Gastrocnemius medialis (tissue), 4 donors: ENCODE data around the gene RCN2. TPM values are rescaled to one million over a fixed set of nuclear protein-coding genes. Genes with fewer than 3 reads are reported as not detected.
A peak's percentile ranks its signal among the peaks of the same experiment; 100 is the strongest.

Source experiments
- ATAC-seq, 2 donors: fragments of 150-250 bp; one replicate each; pipeline ENCODE4 v1.9.1; 2016
- DNase-seq, 2 donors: peaks; one replicate each; pipeline ENCODE4 v3.0.0-alpha.2; 2019
- H3K27ac ChIP-seq, 4 donors: fragments of 200-600 bp; sonication (generic); 1 replicate in 1 of 4; 2 replicates in 3 of 4; pipeline ENCODE4 v1.5.1; 2016 to 2018; ENCODE audit warnings: mild to moderate bottlenecking in 2 of 4, moderate library complexity in 1 of 4
- H3K27me3 ChIP-seq, 3 donors: fragments of 200-600 bp; sonication (generic) in 2 of 3; 1 replicate in 1 of 3; 2 replicates in 2 of 3; pipeline versions ENCODE4 v1.5.1 to v1.6.0; 2016 to 2019; ENCODE audit warnings: mild to moderate bottlenecking in 1 of 3, moderate library complexity in 1 of 3
- H3K36me3 ChIP-seq, 2 donors: fragments of 200-600 bp; sonication (generic) in 1 of 2; one replicate each; pipeline ENCODE4 v1.5.1; 2017 to 2018
- H3K4me1 ChIP-seq, 2 donors: fragments of 200-600 bp; sonication (generic) in 1 of 2; one replicate each; pipeline ENCODE4 v1.5.1; 2016 to 2017; ENCODE audit warnings: mild to moderate bottlenecking in 2 of 2
- H3K4me3 ChIP-seq, 4 donors: fragments of 200-600 bp; sonication (generic) in 3 of 4; 1 replicate in 1 of 4; 2 replicates in 3 of 4; pipeline ENCODE4 v1.5.1; 2016 to 2019; ENCODE audit warnings: mild to moderate bottlenecking in 2 of 4
- H3K9me3 ChIP-seq, 3 donors: fragments of 200-600 bp; sonication (generic) in 2 of 3; 1 replicate in 1 of 3; 2 replicates in 2 of 3; pipeline ENCODE4 v1.5.1; 2016 to 2019
- POLR2A ChIP-seq, 2 donors: fragments of 450-650 bp; IDR thresholded peaks; one replicate each; pipeline ENCODE4 v1.6.1; 2017; ENCODE audit warnings: antibody characterized with exemption in 2 of 2, mild to moderate bottlenecking in 2 of 2, moderate library complexity in 2 of 2
- in situ Hi-C, 4 donors: fragments of 200-750 bp; cut with MboI; loops; one replicate each; pipeline versions ENCODE4 v1.15.0 to v1.8.0; 2017; ENCODE audit warnings: low sequenced_read_pairs in 4 of 4
- intact Hi-C: fragments of 100-400 bp; cut with DNase I; formaldehyde crosslinking; loops from one replicate; pipeline ENCODE4 v1.15.1; 2023; ENCODE audit warnings: low total_unique reads
- total RNA-seq, 4 donors: library from RNA; depleted of rRNA; stranded (reverse); fragments of >200 nt; gene quantifications; one replicate each; pipeline versions ENCODE4 v1.1.0 to v1.2.3, GENCODE V29; 2016
- TF ChIP-seq, protein P1 (sequence below), 5 experiments: fragments of 450-650 bp in 3 of 5; fragments of 200-600 bp in 2 of 5; sonication (generic) in 2 of 5; IDR thresholded peaks in 4 of 5; conservative IDR thresholded peaks in 1 of 5; 1 replicate in 4 of 5; 2 replicates in 1 of 5; pipeline ENCODE4 v1.5.1; 2016 to 2019; ENCODE audit warnings: antibody characterized with exemption in 5 of 5, mild to moderate bottlenecking in 3 of 5, moderate library complexity in 3 of 5

Gene RCN2
- total RNA-seq, 4 donors from 2014 or later: 23.2 to 32.2 (median 30.4) TPM

GRCh38 chr15:76987896-76988860 lies 56.6 kb downstream of the RCN2 start:
- Histone ChIP-seq H3K4me3 (no peak overlapping the region), H3K9me3 (no peaks in the 10 kb centered on the region), H3K4me1 (peaks cover 0 to 3% of the 10 kb centered on the region in 2 donors), H3K27ac (peak overlapping the region in 2 of 4 donors; percentile 39 to 44), H3K36me3 (no peaks in the 10 kb centered on the region), H3K27me3 (no peaks in the 10 kb centered on the region)
- intact Hi-C loops (no loop called here), in situ Hi-C loops (no loop called here)
- ATAC-seq (peak; percentile 35 to 66), DNase-seq (peak; percentile 44 to 72)
- no peak for TF ChIP-seq POLR2A (IDR thresholded peaks at IDR 0.05)
- TF ChIP-seq, protein P1, sequence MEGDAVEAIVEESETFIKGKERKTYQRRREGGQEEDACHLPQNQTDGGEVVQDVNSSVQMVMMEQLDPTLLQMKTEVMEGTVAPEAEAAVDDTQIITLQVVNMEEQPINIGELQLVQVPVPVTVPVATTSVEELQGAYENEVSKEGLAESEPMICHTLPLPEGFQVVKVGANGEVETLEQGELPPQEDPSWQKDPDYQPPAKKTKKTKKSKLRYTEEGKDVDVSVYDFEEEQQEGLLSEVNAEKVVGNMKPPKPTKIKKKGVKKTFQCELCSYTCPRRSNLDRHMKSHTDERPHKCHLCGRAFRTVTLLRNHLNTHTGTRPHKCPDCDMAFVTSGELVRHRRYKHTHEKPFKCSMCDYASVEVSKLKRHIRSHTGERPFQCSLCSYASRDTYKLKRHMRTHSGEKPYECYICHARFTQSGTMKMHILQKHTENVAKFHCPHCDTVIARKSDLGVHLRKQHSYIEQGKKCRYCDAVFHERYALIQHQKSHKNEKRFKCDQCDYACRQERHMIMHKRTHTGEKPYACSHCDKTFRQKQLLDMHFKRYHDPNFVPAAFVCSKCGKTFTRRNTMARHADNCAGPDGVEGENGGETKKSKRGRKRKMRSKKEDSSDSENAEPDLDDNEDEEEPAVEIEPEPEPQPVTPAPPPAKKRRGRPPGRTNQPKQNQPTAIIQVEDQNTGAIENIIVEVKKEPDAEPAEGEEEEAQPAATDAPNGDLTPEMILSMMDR (IDR thresholded peaks at IDR 0.05 in 4 of 5, conservative IDR thresholded peaks at IDR 0.05 in 1 of 5): no peak

- Histone ChIP-seq H3K36me3 (no peaks in the 10 kb centered on the region), H3K9me3 (no peaks in the 10 kb centered on the region), H3K27ac (peak overlapping the region in 2 of 4 donors; percentile 39 to 41), H3K27me3 (no peaks in the 10 kb centered on the region), H3K4me3 (no peak overlapping the region), H3K4me1 (peaks cover 0 to 3% of the 10 kb centered on the region in 2 donors)
- peak in 1 of 2 donors; percentile 17 for ATAC-seq
- intact Hi-C loops: no loop called here
- TF ChIP-seq POLR2A (IDR thresholded peaks at IDR 0.05): no peak
- TF ChIP-seq, protein P1 (IDR thresholded peaks at IDR 0.05 in 4 of 5, conservative IDR thresholded peaks at IDR 0.05 in 1 of 5): no peak
- in situ Hi-C loops: no loop called here
- no peak for DNase-seq
These were observed 57.6 kb downstream of the RCN2 start for GRCh38 chr15:76988867-76989780.

DNA sequence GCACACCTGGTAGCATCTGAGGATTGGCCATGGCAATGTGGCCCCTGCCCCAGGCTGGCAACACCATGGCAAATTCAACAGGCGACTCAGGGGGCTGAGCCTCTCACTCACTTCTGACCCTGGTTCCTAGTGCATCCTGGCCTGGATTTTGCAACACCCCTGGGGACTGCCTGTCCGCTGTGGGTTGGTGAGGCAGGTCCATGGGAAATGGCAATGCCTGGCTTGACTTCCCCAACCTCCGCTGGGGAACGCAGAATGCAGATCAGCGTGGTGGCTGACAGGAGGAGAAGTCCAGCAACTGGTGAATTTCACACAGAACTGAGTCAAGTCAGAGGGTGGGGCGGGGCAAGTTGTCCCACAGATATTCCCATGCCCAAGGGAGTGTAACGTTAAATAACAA lies 59.5 kb downstream of the RCN2 start:
- TF ChIP-seq, protein P1 (IDR thresholded peaks at IDR 0.05 in 4 of 5, conservative IDR thresholded peaks at IDR 0.05 in 1 of 5): no peak
- no peak for TF ChIP-seq POLR2A (IDR thresholded peaks at IDR 0.05)
- no peaks in the 10 kb centered on the region for H3K9me3 ChIP-seq
- in situ Hi-C loops (no loop called here), intact Hi-C loops (no loop called here)
- no peaks in the 10 kb centered on the region for H3K27me3 ChIP-seq
- H3K4me3 ChIP-seq: no peak overlapping the region
- peak in 1 of 2 donors; percentile 20 for ATAC-seq
- peaks cover 0 to 3% of the 10 kb centered on the region in 2 donors for H3K4me1 ChIP-seq
- H3K27ac ChIP-seq: no peak overlapping the region
- DNase-seq: no peak
- no peaks in the 10 kb centered on the region for H3K36me3 ChIP-seq

- peaks cover 0 to 6% of the 10 kb centered on the region in 2 donors for H3K4me1 ChIP-seq
- no peak for TF ChIP-seq POLR2A (IDR thresholded peaks at IDR 0.05)
- TF ChIP-seq, protein P1 (IDR thresholded peaks at IDR 0.05 in 4 of 5, conservative IDR thresholded peaks at IDR 0.05 in 1 of 5): no peak
- H3K27ac ChIP-seq: no peak overlapping the region
- no peaks in the 10 kb centered on the region for H3K36me3 ChIP-seq
- no peaks in the 10 kb centered on the region for H3K27me3 ChIP-seq
- intact Hi-C loops: no loop called here
- no peaks in the 10 kb centered on the region for H3K9me3 ChIP-seq
- no peak for ATAC-seq
- no peak overlapping the region for H3K4me3 ChIP-seq
- no peak for DNase-seq
- in situ Hi-C loops: no loop called here
These were observed 60.4 kb downstream of the RCN2 start for GRCh38 chr15:76991741-76992645.
